Measurements from ENCODE around the gene DCC.

DCC gene

GRCh38 chr18:52971097-52971496 lies 631.1 kb downstream of the DCC start:
- H3K79me1 ChIP-seq (replicated peaks; ENCODE audit: low read length, poor library complexity, severe bottlenecking): no peaks in the 10 kb centered on the region
- H2BK15ac ChIP-seq (ENCODE audit: low read depth, poor library complexity, severe bottlenecking): no peak overlapping the region
- WGBS: 48% methylated on average over 1 of the region's 2 CpGs
- DNase-seq: no peak
- H4K8ac ChIP-seq (ENCODE audit: low read length): no peak overlapping the region
- H2BK120ac ChIP-seq (ENCODE audit: low read depth, low read length): no peak overlapping the region
- no peak overlapping the region for H2BK12ac ChIP-seq (ENCODE audit: low read length in 2 of 2)
- no peak overlapping the region for H2AK5ac ChIP-seq (ENCODE audit: low read length, severe bottlenecking)
- no peak overlapping the region for H3K18ac ChIP-seq (ENCODE audit: low read depth in 1 of 2, low read length in 2 of 2)
- H3K4me3 ChIP-seq (ENCODE audit: insufficient read depth in 1 of 2, low read depth in 1 of 2, low read length in 2 of 2): no peak overlapping the region
- no peak overlapping the region for H2BK5ac ChIP-seq (ENCODE audit: low read depth, low read length, poor library complexity, severe bottlenecking)
- no peak overlapping the region for H3K14ac ChIP-seq (ENCODE audit: low read length in 2 of 2)
- H3K27me3 ChIP-seq (ENCODE audit: control insufficient read depth in 1 of 2, insufficient read depth in 1 of 2, low read length in 2 of 2): no peaks in the 10 kb centered on the region
- H2AFZ ChIP-seq (ENCODE audit: low read depth, low read length): no peak overlapping the region
- H3K9ac ChIP-seq (ENCODE audit: low read length): no peak overlapping the region
- no peak overlapping the region for H3K4me2 ChIP-seq (ENCODE audit: low read length, poor library complexity, severe bottlenecking)
- no peaks in the 10 kb centered on the region for H3K9me3 ChIP-seq (ENCODE audit: control insufficient read depth, low read length)
- H3K4ac ChIP-seq (ENCODE audit: low read depth in 1 of 2, low read length in 2 of 2): no peak overlapping the region
- no peak overlapping the region for H4K91ac ChIP-seq (ENCODE audit: low read length)
- no peak overlapping the region for H3K27ac ChIP-seq (ENCODE audit: low read length, poor library complexity, severe bottlenecking)
- H3K36me3 ChIP-seq (ENCODE audit: control insufficient read depth in 1 of 2, insufficient read depth in 2 of 2, low read depth in 1 of 2, low read length in 2 of 2): no peaks in the 10 kb centered on the region
- no peaks in the 10 kb centered on the region for H3K4me1 ChIP-seq (ENCODE audit: control insufficient read depth, insufficient read depth, low read depth, low read length)
- H3K23ac ChIP-seq (ENCODE audit: low read length in 2 of 2): no peak overlapping the region

DNA sequence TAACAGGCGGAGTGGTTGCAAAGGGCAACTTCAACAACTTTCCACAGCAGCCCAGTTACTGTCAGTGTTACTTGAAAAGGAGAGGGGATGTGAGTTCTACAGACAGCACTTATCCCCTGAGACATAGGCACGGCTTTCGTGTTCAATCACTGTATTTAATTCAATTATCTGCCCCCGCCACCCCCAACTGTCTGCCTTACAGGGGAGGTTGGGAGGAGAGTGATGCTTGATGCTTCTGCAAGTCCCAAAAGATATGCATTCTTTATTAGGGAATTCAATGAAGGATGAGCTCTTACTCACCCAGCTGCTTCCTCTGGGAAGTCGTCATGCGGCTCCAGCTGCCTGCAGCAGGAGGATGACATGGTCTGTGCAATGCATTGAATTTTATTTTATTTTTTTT lies 639.9 kb downstream of the DCC start:
- DNase-seq: no peak
- no peaks in the 10 kb centered on the region for H3K79me1 ChIP-seq (replicated peaks; ENCODE audit: low read length, poor library complexity, severe bottlenecking)
- H3K18ac ChIP-seq (ENCODE audit: low read depth in 1 of 2, low read length in 2 of 2): no peak overlapping the region
- H4K8ac ChIP-seq (ENCODE audit: low read length): no peak overlapping the region
- H3K4me2 ChIP-seq (ENCODE audit: low read length, poor library complexity, severe bottlenecking): no peak overlapping the region
- H3K4me3 ChIP-seq (ENCODE audit: insufficient read depth in 1 of 2, low read depth in 1 of 2, low read length in 2 of 2): no peak overlapping the region
- H2BK5ac ChIP-seq (ENCODE audit: low read depth, low read length, poor library complexity, severe bottlenecking): no peak overlapping the region
- H3K4me1 ChIP-seq (ENCODE audit: control insufficient read depth, insufficient read depth, low read depth, low read length): no peaks in the 10 kb centered on the region
- no peaks in the 10 kb centered on the region for H3K27me3 ChIP-seq (ENCODE audit: control insufficient read depth in 1 of 2, insufficient read depth in 1 of 2, low read length in 2 of 2)
- H2BK120ac ChIP-seq (ENCODE audit: low read depth, low read length): no peak overlapping the region
- H3K9ac ChIP-seq (ENCODE audit: low read length): no peak overlapping the region
- H3K36me3 ChIP-seq (ENCODE audit: control insufficient read depth in 1 of 2, insufficient read depth in 2 of 2, low read depth in 1 of 2, low read length in 2 of 2): no peaks in the 10 kb centered on the region
- WGBS: 89% methylated on average over 1 of the region's 6 CpGs
- no peaks in the 10 kb centered on the region for H3K9me3 ChIP-seq (ENCODE audit: control insufficient read depth, low read length)
- H4K91ac ChIP-seq (ENCODE audit: low read length): no peak overlapping the region
- no peak overlapping the region for H3K14ac ChIP-seq (ENCODE audit: low read length in 2 of 2)
- H2BK15ac ChIP-seq (ENCODE audit: low read depth, poor library complexity, severe bottlenecking): no peak overlapping the region
- H3K23ac ChIP-seq (ENCODE audit: low read length in 2 of 2): no peak overlapping the region
- no peak overlapping the region for H2AFZ ChIP-seq (ENCODE audit: low read depth, low read length)
- no peak overlapping the region for H3K27ac ChIP-seq (ENCODE audit: low read length, poor library complexity, severe bottlenecking)
- no peak overlapping the region for H2AK5ac ChIP-seq (ENCODE audit: low read length, severe bottlenecking)
- H3K4ac ChIP-seq (ENCODE audit: low read depth in 1 of 2, low read length in 2 of 2): no peak overlapping the region
- no peak overlapping the region for H2BK12ac ChIP-seq (ENCODE audit: low read length in 2 of 2)

- H3K27ac ChIP-seq (ENCODE audit: low read length, poor library complexity, severe bottlenecking): no peak overlapping the region
- H3K4me2 ChIP-seq (ENCODE audit: low read length, poor library complexity, severe bottlenecking): no peak overlapping the region
- no peaks in the 10 kb centered on the region for H3K27me3 ChIP-seq (ENCODE audit: control insufficient read depth in 1 of 2, insufficient read depth in 1 of 2, low read length in 2 of 2)
- H2BK120ac ChIP-seq (ENCODE audit: low read depth, low read length): no peak overlapping the region
- DNase-seq: no peak
- no peak overlapping the region for H3K9ac ChIP-seq (ENCODE audit: low read length)
- H3K4me3 ChIP-seq (ENCODE audit: insufficient read depth in 1 of 2, low read depth in 1 of 2, low read length in 2 of 2): no peak overlapping the region
- no peak overlapping the region for H4K8ac ChIP-seq (ENCODE audit: low read length)
- no peak overlapping the region for H3K14ac ChIP-seq (ENCODE audit: low read length in 2 of 2)
- H3K18ac ChIP-seq (ENCODE audit: low read depth in 1 of 2, low read length in 2 of 2): no peak overlapping the region
- H2BK5ac ChIP-seq (ENCODE audit: low read depth, low read length, poor library complexity, severe bottlenecking): no peak overlapping the region
- WGBS: no CpG with 5 or more reads among the region's 1 CpG
- H3K36me3 ChIP-seq (ENCODE audit: control insufficient read depth in 1 of 2, insufficient read depth in 2 of 2, low read depth in 1 of 2, low read length in 2 of 2): no peaks in the 10 kb centered on the region
- H4K91ac ChIP-seq (ENCODE audit: low read length): no peak overlapping the region
- no peaks in the 10 kb centered on the region for H3K9me3 ChIP-seq (ENCODE audit: control insufficient read depth, low read length)
- no peak overlapping the region for H2BK15ac ChIP-seq (ENCODE audit: low read depth, poor library complexity, severe bottlenecking)
- H3K4me1 ChIP-seq (ENCODE audit: control insufficient read depth, insufficient read depth, low read depth, low read length): no peaks in the 10 kb centered on the region
- H3K4ac ChIP-seq (ENCODE audit: low read depth in 1 of 2, low read length in 2 of 2): no peak overlapping the region
- H3K79me1 ChIP-seq (replicated peaks; ENCODE audit: low read length, poor library complexity, severe bottlenecking): no peaks in the 10 kb centered on the region
- no peak overlapping the region for H2AFZ ChIP-seq (ENCODE audit: low read depth, low read length)
- no peak overlapping the region for H2BK12ac ChIP-seq (ENCODE audit: low read length in 2 of 2)
- no peak overlapping the region for H3K23ac ChIP-seq (ENCODE audit: low read length in 2 of 2)
- no peak overlapping the region for H2AK5ac ChIP-seq (ENCODE audit: low read length, severe bottlenecking)
Observed at GRCh38 chr18:52991246-52991645, 651.2 kb downstream of the DCC start.

DNA sequence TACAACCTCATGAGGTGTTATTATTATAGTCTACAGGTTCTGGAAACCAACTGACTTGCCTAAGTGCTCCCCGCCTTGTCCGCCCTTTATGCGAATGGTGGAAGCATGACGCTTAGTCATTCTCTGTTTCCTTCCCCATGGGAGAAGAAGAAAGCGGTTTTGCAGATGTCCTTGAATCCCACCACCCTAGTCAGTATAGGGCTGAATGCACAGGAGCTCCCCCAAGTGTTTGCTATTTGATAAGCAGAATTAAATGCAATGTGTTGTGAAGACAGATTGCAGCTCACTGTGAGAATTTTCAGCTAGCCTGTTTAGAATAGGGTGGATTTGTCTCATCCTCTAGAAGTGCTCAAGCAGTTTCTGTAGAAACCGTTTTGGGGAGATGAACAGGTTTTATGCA lies 652.0 kb downstream of the DCC start:
- H2BK5ac ChIP-seq (ENCODE audit: low read depth, low read length, poor library complexity, severe bottlenecking): no peak overlapping the region
- no peak for DNase-seq

More for the DNA sequence above, 652.0 kb downstream of the DCC start:
- H2AFZ ChIP-seq (ENCODE audit: low read depth, low read length): no peak overlapping the region
- H3K79me1 ChIP-seq (replicated peaks; ENCODE audit: low read length, poor library complexity, severe bottlenecking): no peaks in the 10 kb centered on the region
- 53% methylated on average over 4 of the region's 6 CpGs for WGBS
- no peak overlapping the region for H3K9ac ChIP-seq (ENCODE audit: low read length)
- no peak overlapping the region for H3K18ac ChIP-seq (ENCODE audit: low read depth in 1 of 2, low read length in 2 of 2)
- H4K91ac ChIP-seq (ENCODE audit: low read length): no peak overlapping the region
- H3K27ac ChIP-seq (ENCODE audit: low read length, poor library complexity, severe bottlenecking): no peak overlapping the region
- H4K8ac ChIP-seq (ENCODE audit: low read length): no peak overlapping the region
- H3K23ac ChIP-seq (ENCODE audit: low read length in 2 of 2): no peak overlapping the region
- no peak overlapping the region for H2BK120ac ChIP-seq (ENCODE audit: low read depth, low read length)
- no peak overlapping the region for H2AK5ac ChIP-seq (ENCODE audit: low read length, severe bottlenecking)
- no peaks in the 10 kb centered on the region for H3K9me3 ChIP-seq (ENCODE audit: control insufficient read depth, low read length)
- no peak overlapping the region for H3K4ac ChIP-seq (ENCODE audit: low read depth in 1 of 2, low read length in 2 of 2)
- no peak overlapping the region for H3K4me3 ChIP-seq (ENCODE audit: insufficient read depth in 1 of 2, low read depth in 1 of 2, low read length in 2 of 2)
- no peak overlapping the region for H2BK15ac ChIP-seq (ENCODE audit: low read depth, poor library complexity, severe bottlenecking)
- H3K14ac ChIP-seq (ENCODE audit: low read length in 2 of 2): no peak overlapping the region
- no peaks in the 10 kb centered on the region for H3K36me3 ChIP-seq (ENCODE audit: control insufficient read depth in 1 of 2, insufficient read depth in 2 of 2, low read depth in 1 of 2, low read length in 2 of 2)
- H3K4me1 ChIP-seq (ENCODE audit: control insufficient read depth, insufficient read depth, low read depth, low read length): no peaks in the 10 kb centered on the region
- H3K4me2 ChIP-seq (ENCODE audit: low read length, poor library complexity, severe bottlenecking): no peak overlapping the region
- no peak overlapping the region for H2BK12ac ChIP-seq (ENCODE audit: low read length in 2 of 2)
- H3K27me3 ChIP-seq (ENCODE audit: control insufficient read depth in 1 of 2, insufficient read depth in 1 of 2, low read length in 2 of 2): no peaks in the 10 kb centered on the region

All from mesenchymal stem cell (in vitro differentiated cells and primary cell).